ENCODE measurements around the gene PSMB1. TPM values are rescaled to one million over a fixed set of nuclear protein-coding genes. Genes with fewer than 3 reads are reported as not detected.
"Not testable (repeated sequence)": the region's sequence is repeated elsewhere in the genome, so short reads cannot be mapped to it uniquely, and the experiment has no call there.

Gene PSMB1
- total and polyA plus RNA-seq, 2 experiments from 2014 or later, result 247 to 411 TPM

DNA sequence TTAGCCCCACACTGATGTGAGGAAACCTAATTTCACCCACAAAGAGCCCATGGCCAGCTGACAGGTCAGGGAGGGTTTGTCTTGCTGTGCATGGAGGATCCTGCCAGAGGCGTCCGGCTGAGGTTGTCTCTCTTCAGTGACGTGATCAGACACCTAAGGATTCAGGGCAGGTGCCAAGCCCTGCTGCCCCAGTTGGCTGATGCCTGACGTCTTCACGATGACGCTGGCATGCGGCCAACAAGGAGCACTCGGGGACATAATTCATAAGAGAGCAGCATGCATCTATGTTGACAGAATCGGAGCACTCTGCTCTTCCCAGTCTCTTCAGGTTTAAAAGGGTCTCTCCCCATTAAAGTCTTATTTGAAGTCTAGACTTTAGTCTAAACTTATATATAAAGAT, 47.8 kb downstream of the PSMB1 start:
- Histone ChIP-seq H3K79me2 (ENCODE audit: insufficient read depth) (no peaks in the 10 kb centered on the region), H3F3A (ENCODE audit: insufficient read depth) (no peaks in the 10 kb centered on the region), H3K27me3 (replicated peaks; ENCODE audit: insufficient read depth) (no peaks in the 10 kb centered on the region), H2AFZ (no peak overlapping the region), H3K9me3 (ENCODE audit: low read depth) (no peaks in the 10 kb centered on the region), H3K36me3 (ENCODE audit: low read depth) (no peaks in the 10 kb centered on the region), H3K9me2 (ENCODE audit: insufficient read depth) (no peaks in the 10 kb centered on the region), H4K20me1 (ENCODE audit: insufficient read depth) (no peaks in the 10 kb centered on the region), H3K4me2 (ENCODE audit: unreplicated experiment) (no peak overlapping the region), H3K27ac (no peak overlapping the region), H3K4me3 (no peak overlapping the region), H3K9ac (no peak overlapping the region), H3K4me1 (ENCODE audit: insufficient read depth) (no peaks in the 10 kb centered on the region)
- WGBS, 2 experiments (ENCODE audit: low coverage in 1 of 2, low lambda C conversion rate in 2 of 2, missing lambda C conversion rate in 2 of 2), result 35 to 40% methylated on average over 9 of the region's 9 CpGs
- in situ Hi-C loops (cut with MboI), result no loop called here
- TF ChIP-seq EZH2 (IDR thresholded peaks at IDR 0.05; ENCODE audit: insufficient read depth, poor library complexity, severe bottlenecking) (no peak), EZH2phosphoT487 (IDR thresholded peaks at IDR 0.05; ENCODE audit: insufficient read depth, low read depth) (no peak)
- DNase-seq, result no peak

DNA sequence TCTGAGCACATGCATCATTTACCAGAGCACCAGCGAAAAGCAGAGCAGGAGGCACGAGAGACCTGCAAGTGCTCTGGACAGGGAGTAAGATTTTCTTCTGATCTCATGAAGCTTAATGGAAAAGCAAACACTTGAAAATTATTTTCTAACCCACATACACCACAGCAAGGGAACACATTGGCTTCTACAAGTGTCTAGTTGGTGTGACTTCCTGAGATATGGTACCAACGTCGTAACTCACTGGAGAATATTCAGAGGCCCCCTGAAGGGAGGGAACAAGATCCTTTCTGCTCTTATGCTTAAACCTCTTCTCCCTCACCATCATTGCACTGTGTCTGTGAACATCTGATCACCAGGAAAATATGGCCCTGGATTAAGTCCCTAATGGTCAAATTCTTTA, 48.6 kb downstream of the PSMB1 start:
- Histone ChIP-seq H3K79me2 (ENCODE audit: insufficient read depth) (no peaks in the 10 kb centered on the region), H3K9me2 (ENCODE audit: insufficient read depth) (no peaks in the 10 kb centered on the region), H3K27ac (no peak overlapping the region), H3K27me3 (replicated peaks; ENCODE audit: insufficient read depth) (peaks cover 1% of the 10 kb centered on the region), H3K4me3 (no peak overlapping the region), H3K9ac (no peak overlapping the region), H2AFZ (no peak overlapping the region), H3K36me3 (ENCODE audit: low read depth) (no peaks in the 10 kb centered on the region), H3K4me2 (ENCODE audit: unreplicated experiment) (no peak overlapping the region), H3K9me3 (ENCODE audit: low read depth) (no peaks in the 10 kb centered on the region), H3F3A (ENCODE audit: insufficient read depth) (no peaks in the 10 kb centered on the region), H4K20me1 (ENCODE audit: insufficient read depth) (no peaks in the 10 kb centered on the region), H3K4me1 (ENCODE audit: insufficient read depth) (no peaks in the 10 kb centered on the region)
- WGBS, 2 experiments (ENCODE audit: low coverage in 1 of 2, low lambda C conversion rate in 2 of 2, missing lambda C conversion rate in 2 of 2), result 36 to 40% methylated on average over 4 of the region's 4 CpGs
- in situ Hi-C loops (cut with MboI), result no loop called here
- no peak for DNase-seq
- TF ChIP-seq EZH2phosphoT487 (IDR thresholded peaks at IDR 0.05; ENCODE audit: insufficient read depth, low read depth), result no peak
- TF ChIP-seq EZH2 (IDR thresholded peaks at IDR 0.05; ENCODE audit: insufficient read depth, poor library complexity, severe bottlenecking), result no peak

GRCh38 chr6:170503414-170503761, 49.7 kb downstream of the PSMB1 start:
- no peak overlapping the region for H3K9ac ChIP-seq
- no peak for TF ChIP-seq EZH2 (IDR thresholded peaks at IDR 0.05; ENCODE audit: insufficient read depth, poor library complexity, severe bottlenecking)
- TF ChIP-seq EZH2phosphoT487 (IDR thresholded peaks at IDR 0.05; ENCODE audit: insufficient read depth, low read depth), result no peak
- H3K36me3 ChIP-seq (ENCODE audit: low read depth), result no peaks in the 10 kb centered on the region
- H3K4me1 ChIP-seq (ENCODE audit: insufficient read depth), result no peaks in the 10 kb centered on the region
- no peak for DNase-seq
- no peak overlapping the region for H2AFZ ChIP-seq
- H4K20me1 ChIP-seq (ENCODE audit: insufficient read depth), result no peaks in the 10 kb centered on the region
- in situ Hi-C loops (cut with MboI), result no loop called here
- no peaks in the 10 kb centered on the region for H3K9me2 ChIP-seq (ENCODE audit: insufficient read depth)
- no peak overlapping the region for H3K4me3 ChIP-seq
- H3F3A ChIP-seq (ENCODE audit: insufficient read depth), result no peaks in the 10 kb centered on the region
- H3K4me2 ChIP-seq (ENCODE audit: unreplicated experiment), result no peak overlapping the region
- H3K27ac ChIP-seq, result no peak overlapping the region
- H3K9me3 ChIP-seq (ENCODE audit: low read depth), result no peaks in the 10 kb centered on the region
- H3K79me2 ChIP-seq (ENCODE audit: insufficient read depth), result no peaks in the 10 kb centered on the region
- H3K27me3 ChIP-seq (replicated peaks; ENCODE audit: insufficient read depth), result peaks cover 7% of the 10 kb centered on the region

- H3K27me3 ChIP-seq (replicated peaks; ENCODE audit: insufficient read depth); H3K27ac ChIP-seq; H2AFZ ChIP-seq; H3F3A ChIP-seq (ENCODE audit: insufficient read depth); H3K4me1 ChIP-seq (ENCODE audit: insufficient read depth); H3K9ac ChIP-seq; H3K9me3 ChIP-seq (ENCODE audit: low read depth); in situ Hi-C loops (cut with MboI); H3K79me2 ChIP-seq (ENCODE audit: insufficient read depth); H3K9me2 ChIP-seq (ENCODE audit: insufficient read depth); H4K20me1 ChIP-seq (ENCODE audit: insufficient read depth); DNase-seq; H3K36me3 ChIP-seq (ENCODE audit: low read depth); H3K4me3 ChIP-seq; H3K4me2 ChIP-seq (ENCODE audit: unreplicated experiment): not testable (repeated sequence)
- 57 to 71% methylated on average over 2 of the region's 2 CpGs for WGBS, 2 experiments (ENCODE audit: low coverage in 1 of 2, low lambda C conversion rate in 2 of 2, missing lambda C conversion rate in 2 of 2)
Measured at GRCh38 chr6:170502733-170503413, 50.2 kb downstream of the PSMB1 start.

- DNase-seq; H3K79me2 ChIP-seq (ENCODE audit: insufficient read depth); H3K27ac ChIP-seq; H3K9me3 ChIP-seq (ENCODE audit: low read depth); H2AFZ ChIP-seq; H4K20me1 ChIP-seq (ENCODE audit: insufficient read depth); H3K9ac ChIP-seq; H3F3A ChIP-seq (ENCODE audit: insufficient read depth); H3K4me1 ChIP-seq (ENCODE audit: insufficient read depth); H3K4me2 ChIP-seq (ENCODE audit: unreplicated experiment); H3K27me3 ChIP-seq (replicated peaks; ENCODE audit: insufficient read depth); in situ Hi-C loops (cut with MboI); H3K36me3 ChIP-seq (ENCODE audit: low read depth); H3K4me3 ChIP-seq; H3K9me2 ChIP-seq (ENCODE audit: insufficient read depth): not testable (repeated sequence)
- 40% methylated on average over 2 of the region's 2 CpGs; no CpG with 5 or more reads in 1 of the 2 experiments for WGBS, 2 experiments (ENCODE audit: low coverage in 1 of 2, low lambda C conversion rate in 2 of 2, missing lambda C conversion rate in 2 of 2)
Measured at GRCh38 chr6:170502268-170502667, 50.8 kb downstream of the PSMB1 start.

Measured in GM23248 (cell line).